Mammary epithelial cell (primary cell): Measurements from ENCODE around the gene CYP2W1.

ENCODE experiments used
- EZH2 ChIP-seq: IDR thresholded peaks from 2 replicates; pipeline ENCODE4 v1.6.1; 2012; ENCODE audit warnings: low read length, inconsistent platforms, borderline replicate concordance
- TF ChIP-seq, protein P1 (sequence below), 2 donors: IDR thresholded peaks in 1 of 2; conservative IDR thresholded peaks in 1 of 2; 2 replicates each; pipeline ENCODE4 v1.5.1; 2011 to 2012; ENCODE audit warnings: inconsistent platforms in 2 of 2, low read length in 2 of 2, mild to moderate bottlenecking in 2 of 2, control low read depth in 1 of 2, low read depth in 1 of 2; ENCODE audit not compliant: insufficient read depth in 1 of 2; ENCODE audit errors: extremely low read depth in 1 of 2

DNA sequence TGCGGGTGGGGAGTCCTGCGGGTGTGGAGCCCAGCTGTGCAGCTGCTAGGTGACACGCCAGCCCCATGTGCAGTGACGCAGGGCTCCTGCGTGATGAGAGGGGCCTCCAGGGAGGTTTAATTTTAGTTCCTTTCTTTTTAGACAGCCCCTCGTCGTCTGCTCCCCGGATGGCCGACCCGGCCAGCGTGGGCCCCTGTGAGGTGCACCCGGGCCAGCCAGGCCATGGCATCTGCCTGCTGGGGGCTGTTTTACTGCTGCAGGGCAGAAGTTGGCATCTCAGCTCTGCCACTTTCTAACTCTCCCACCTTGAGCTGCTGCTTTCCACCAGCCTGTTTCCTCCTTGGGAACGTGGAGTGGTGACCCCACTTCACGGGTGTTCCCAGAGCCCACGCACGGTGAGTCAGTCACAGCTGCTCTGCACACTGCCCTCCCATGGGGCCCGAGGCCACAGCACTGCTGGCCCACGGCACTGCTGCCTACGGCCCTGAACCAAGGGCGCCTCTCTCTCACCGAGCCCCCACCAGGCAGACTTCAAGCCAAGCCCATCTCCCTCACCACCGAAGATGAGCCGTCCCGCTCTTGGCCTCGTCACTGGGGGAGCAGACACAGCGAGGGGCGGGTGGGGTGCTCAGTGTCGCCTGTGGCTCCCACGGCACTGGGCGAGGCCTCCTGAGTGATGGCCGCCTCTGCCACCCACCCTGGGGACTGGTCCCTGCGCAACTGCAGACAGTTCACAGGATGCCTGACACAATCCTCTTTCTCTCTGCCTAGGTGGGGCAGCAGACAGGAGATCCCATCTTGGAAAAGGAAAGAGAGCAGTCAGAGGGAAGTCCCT lies 21.3 kb downstream of the CYP2W1 start:
- TF ChIP-seq, protein P1, sequence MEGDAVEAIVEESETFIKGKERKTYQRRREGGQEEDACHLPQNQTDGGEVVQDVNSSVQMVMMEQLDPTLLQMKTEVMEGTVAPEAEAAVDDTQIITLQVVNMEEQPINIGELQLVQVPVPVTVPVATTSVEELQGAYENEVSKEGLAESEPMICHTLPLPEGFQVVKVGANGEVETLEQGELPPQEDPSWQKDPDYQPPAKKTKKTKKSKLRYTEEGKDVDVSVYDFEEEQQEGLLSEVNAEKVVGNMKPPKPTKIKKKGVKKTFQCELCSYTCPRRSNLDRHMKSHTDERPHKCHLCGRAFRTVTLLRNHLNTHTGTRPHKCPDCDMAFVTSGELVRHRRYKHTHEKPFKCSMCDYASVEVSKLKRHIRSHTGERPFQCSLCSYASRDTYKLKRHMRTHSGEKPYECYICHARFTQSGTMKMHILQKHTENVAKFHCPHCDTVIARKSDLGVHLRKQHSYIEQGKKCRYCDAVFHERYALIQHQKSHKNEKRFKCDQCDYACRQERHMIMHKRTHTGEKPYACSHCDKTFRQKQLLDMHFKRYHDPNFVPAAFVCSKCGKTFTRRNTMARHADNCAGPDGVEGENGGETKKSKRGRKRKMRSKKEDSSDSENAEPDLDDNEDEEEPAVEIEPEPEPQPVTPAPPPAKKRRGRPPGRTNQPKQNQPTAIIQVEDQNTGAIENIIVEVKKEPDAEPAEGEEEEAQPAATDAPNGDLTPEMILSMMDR (conservative IDR thresholded peaks at IDR 0.05 in 1 of 2, IDR thresholded peaks at IDR 0.05 in 1 of 2; ENCODE audit: extremely low read depth in 1 of 2, insufficient read depth in 1 of 2, low read depth in 1 of 2, low read length in 2 of 2): no peak
- no peak for TF ChIP-seq EZH2
